Hepatocyte (in vitro differentiated cells): ENCODE data around the gene TMEM11. TPM values are rescaled to one million over a fixed set of nuclear protein-coding genes. Genes with fewer than 3 reads are reported as not detected.

Experiments
- DNase-seq: peaks from one replicate; pipeline ENCODE4 v3.0.0-alpha.2; 2016; ENCODE audit warnings: low spot score
- H2AFZ ChIP-seq: fragments of 200-600 bp; sonication (generic); 2 replicates; pipeline ENCODE4 v1.6.0; 2016; ENCODE audit warnings: antibody characterized with exemption, mild to moderate bottlenecking
- H3K27ac ChIP-seq: fragments of 200-600 bp; sonication (generic); 2 replicates; pipeline ENCODE4 v1.5.1; 2016; ENCODE audit warnings: mild to moderate bottlenecking
- H3K27me3 ChIP-seq: fragments of 200-600 bp; sonication (generic); 2 replicates; pipeline ENCODE4 v1.6.1; 2016
- H3K36me3 ChIP-seq: fragments of 200-600 bp; sonication (generic); replicated peaks from 2 replicates; pipeline ENCODE4 v1.5.1; 2016; ENCODE audit warnings: low read depth; ENCODE audit not compliant: insufficient read depth
- H3K4me1 ChIP-seq: fragments of 200-600 bp; sonication (generic); 2 replicates; pipeline ENCODE4 v1.5.1; 2016; ENCODE audit warnings: mild to moderate bottlenecking, moderate library complexity; ENCODE audit not compliant: insufficient read depth
- H3K4me2 ChIP-seq: fragments of 200-600 bp; sonication (generic); 2 replicates; pipeline ENCODE4 v1.6.0; 2016
- H3K4me3 ChIP-seq: fragments of 200-600 bp; sonication (generic); 2 replicates; pipeline ENCODE4 v1.5.1; 2016; ENCODE audit warnings: mild to moderate bottlenecking
- H3K79me2 ChIP-seq: fragments of 200-600 bp; sonication (generic); 2 replicates; pipeline ENCODE4 v1.6.0; 2017; ENCODE audit warnings: mild to moderate bottlenecking
- H3K9me2 ChIP-seq: fragments of 200-600 bp; sonication (generic); replicated peaks from 2 replicates; pipeline ENCODE4 v1.6.0; 2017; ENCODE audit warnings: mild to moderate bottlenecking; ENCODE audit not compliant: insufficient read depth
- H3K9me3 ChIP-seq: fragments of 200-600 bp; sonication (generic); 2 replicates; pipeline ENCODE4 v1.5.1; 2016; ENCODE audit warnings: low read depth, mild to moderate bottlenecking
- H4K20me1 ChIP-seq: fragments of 200-600 bp; sonication (generic); 2 replicates; pipeline ENCODE4 v1.6.0; 2016; ENCODE audit warnings: mild to moderate bottlenecking; ENCODE audit not compliant: insufficient read depth, poor library complexity, severe bottlenecking
- CTCF ChIP-seq: fragments of 200-600 bp; sonication (generic); IDR thresholded peaks from 2 replicates; pipeline ENCODE4 v1.5.1; 2016; ENCODE audit warnings: antibody characterized with exemption, mild to moderate bottlenecking; ENCODE audit not compliant: poor library complexity
- EZH2 ChIP-seq: fragments of 200-600 bp; sonication (generic); IDR thresholded peaks from 2 replicates; pipeline ENCODE4 v1.6.1; 2016; ENCODE audit warnings: antibody characterized with exemption, mild to moderate bottlenecking, borderline replicate concordance
- EZH2phosphoT487 ChIP-seq: fragments of 200-600 bp; sonication (generic); IDR thresholded peaks from one replicate; pipeline ENCODE4 v1.6.1; 2018; ENCODE audit warnings: antibody characterized with exemption, mild to moderate bottlenecking, low read depth, moderate library complexity; ENCODE audit not compliant: unreplicated experiment, severe bottlenecking
- WGBS: methylation state at CpG from one replicate; pipeline ENCODE4 v1.1.6; 2016; ENCODE audit warnings: low lambda C conversion rate; ENCODE audit errors: missing lambda C conversion rate; 5-methylcytosine and 5-hydroxymethylcytosine counted together
- polyA plus RNA-seq: library from polyadenylated mRNA; unstranded; fragments of >200 nt; fragmentation: Nextera tagmentation; extraction: Ambion mirVana; gene quantifications from 2 replicates; pipeline ENCODE4 v1.2.1, GENCODE V29; 2016
- total RNA-seq: library from RNA; depleted of rRNA; stranded (reverse); fragments of >200 nt; gene quantifications from 2 replicates; pipeline ENCODE4 v1.2.3, GENCODE V29; 2014

Gene TMEM11
- total and polyA plus RNA-seq, 2 experiments from 2014 or later = 21.6 to 78.1 TPM

GRCh38 chr17:21177854-21178600, 35.9 kb downstream of the TMEM11 start:
- 91% methylated on average over 13 of the region's 13 CpGs for WGBS
- no peaks in the 10 kb centered on the region for H4K20me1 ChIP-seq
- no peak overlapping the region for H3K4me2 ChIP-seq
- no peaks in the 10 kb centered on the region for H3K36me3 ChIP-seq
- no peak overlapping the region for H2AFZ ChIP-seq
- DNase-seq = no peak
- H3K9me2 ChIP-seq = no peaks in the 10 kb centered on the region
- H3K9me3 ChIP-seq = no peaks in the 10 kb centered on the region
- no peak overlapping the region for H3K4me3 ChIP-seq
- no peaks in the 10 kb centered on the region for H3K4me1 ChIP-seq
- TF ChIP-seq EZH2phosphoT487 (no peak), CTCF (no peak), EZH2 (no peak)
- H3K27ac ChIP-seq = no peak overlapping the region
- H3K27me3 ChIP-seq = no peaks in the 10 kb centered on the region
- no peaks in the 10 kb centered on the region for H3K79me2 ChIP-seq

GRCh38 chr17:21177401-21177800, 36.6 kb downstream of the TMEM11 start:
- no peak overlapping the region for H3K27ac ChIP-seq
- no peaks in the 10 kb centered on the region for H3K9me3 ChIP-seq
- no peak overlapping the region for H3K4me2 ChIP-seq
- no peaks in the 10 kb centered on the region for H3K36me3 ChIP-seq
- H3K4me3 ChIP-seq = no peak overlapping the region
- H2AFZ ChIP-seq = no peak overlapping the region
- no peak for DNase-seq
- WGBS = 90% methylated on average over 8 of the region's 8 CpGs
- H3K4me1 ChIP-seq = no peaks in the 10 kb centered on the region
- H4K20me1 ChIP-seq = no peaks in the 10 kb centered on the region
- no peaks in the 10 kb centered on the region for H3K27me3 ChIP-seq
- no peaks in the 10 kb centered on the region for H3K79me2 ChIP-seq
- TF ChIP-seq EZH2phosphoT487 (no peak), EZH2 (no peak), CTCF (no peak)
- H3K9me2 ChIP-seq = no peaks in the 10 kb centered on the region

GRCh38 chr17:21176773-21177395, 37.1 kb downstream of the TMEM11 start:
- Histone ChIP-seq H3K36me3 (no peaks in the 10 kb centered on the region), H4K20me1 (no peaks in the 10 kb centered on the region), H3K27me3 (no peaks in the 10 kb centered on the region), H2AFZ (no peak overlapping the region), H3K9me2 (no peaks in the 10 kb centered on the region), H3K4me1 (no peaks in the 10 kb centered on the region), H3K79me2 (no peaks in the 10 kb centered on the region), H3K9me3 (no peaks in the 10 kb centered on the region), H3K4me2 (no peak overlapping the region), H3K27ac (no peak overlapping the region), H3K4me3 (no peak overlapping the region)
- 89% methylated on average over 12 of the region's 12 CpGs for WGBS
- TF ChIP-seq CTCF (no peak), EZH2 (no peak), EZH2phosphoT487 (no peak)
- DNase-seq = no peak
